Thoracic aorta (tissue), 2 donors: ENCODE measurements around the gene KLHDC9. TPM values are rescaled to one million over a fixed set of nuclear protein-coding genes. Genes with fewer than 3 reads are reported as not detected.
A peak's percentile ranks its signal among the peaks of the same experiment; 100 is the strongest.

Experiments used
- ATAC-seq: fragments of 150-250 bp; one replicate; pipeline ENCODE4 v1.8.0; 2017; ENCODE audit warnings: low read depth; ENCODE audit not compliant: insufficient number of reproducible peaks, low FRiP score
- DNase-seq: peaks from one replicate; pipeline ENCODE4 v3.0.0-alpha.2; 2020; ENCODE audit warnings: low spot score
- H3K27ac ChIP-seq, 2 donors: fragments of 200-600 bp; sonication (generic); 1 replicate in 1 of 2; 2 replicates in 1 of 2; pipeline ENCODE4 v1.5.1; 2016; ENCODE audit warnings: mild to moderate bottlenecking in 2 of 2, moderate library complexity in 2 of 2
- H3K27me3 ChIP-seq: fragments of 200-600 bp; sonication (generic); replicated peaks from 2 replicates; pipeline ENCODE4 v1.6.0; 2016; ENCODE audit warnings: mild to moderate bottlenecking; ENCODE audit not compliant: insufficient read depth
- H3K36me3 ChIP-seq: fragments of 200-600 bp; sonication (generic); one replicate; pipeline ENCODE4 v1.5.1; 2016
- H3K4me1 ChIP-seq, 2 donors: fragments of 200-600 bp; sonication (generic); 1 replicate in 1 of 2; 2 replicates in 1 of 2; pipeline versions ENCODE4 v1.5.1 to v1.6.0; 2016; ENCODE audit warnings: low read depth in 2 of 2, mild to moderate bottlenecking in 1 of 2; ENCODE audit not compliant: control insufficient read depth in 1 of 2
- H3K4me3 ChIP-seq: fragments of 200-600 bp; sonication (generic); 2 replicates; pipeline ENCODE4 v1.5.1; 2016; ENCODE audit warnings: mild to moderate bottlenecking
- H3K9me3 ChIP-seq: fragments of 200-600 bp; sonication (generic); 2 replicates; pipeline ENCODE4 v1.5.1; 2016
- total RNA-seq, 2 donors: library from RNA; depleted of rRNA; stranded (reverse); fragments of >200 nt; gene quantifications; one replicate each; pipeline versions ENCODE4 v1.1.0 to v1.2.3, GENCODE V29; 2016
- TF ChIP-seq, protein P1 (sequence below): fragments of 200-600 bp; sonication (generic); IDR thresholded peaks from one replicate; pipeline ENCODE4 v1.5.1; 2019; ENCODE audit warnings: antibody characterized with exemption

Gene KLHDC9
- total RNA-seq, 2 donors from 2014 or later = 7.9 to 8.6 TPM

DNA sequence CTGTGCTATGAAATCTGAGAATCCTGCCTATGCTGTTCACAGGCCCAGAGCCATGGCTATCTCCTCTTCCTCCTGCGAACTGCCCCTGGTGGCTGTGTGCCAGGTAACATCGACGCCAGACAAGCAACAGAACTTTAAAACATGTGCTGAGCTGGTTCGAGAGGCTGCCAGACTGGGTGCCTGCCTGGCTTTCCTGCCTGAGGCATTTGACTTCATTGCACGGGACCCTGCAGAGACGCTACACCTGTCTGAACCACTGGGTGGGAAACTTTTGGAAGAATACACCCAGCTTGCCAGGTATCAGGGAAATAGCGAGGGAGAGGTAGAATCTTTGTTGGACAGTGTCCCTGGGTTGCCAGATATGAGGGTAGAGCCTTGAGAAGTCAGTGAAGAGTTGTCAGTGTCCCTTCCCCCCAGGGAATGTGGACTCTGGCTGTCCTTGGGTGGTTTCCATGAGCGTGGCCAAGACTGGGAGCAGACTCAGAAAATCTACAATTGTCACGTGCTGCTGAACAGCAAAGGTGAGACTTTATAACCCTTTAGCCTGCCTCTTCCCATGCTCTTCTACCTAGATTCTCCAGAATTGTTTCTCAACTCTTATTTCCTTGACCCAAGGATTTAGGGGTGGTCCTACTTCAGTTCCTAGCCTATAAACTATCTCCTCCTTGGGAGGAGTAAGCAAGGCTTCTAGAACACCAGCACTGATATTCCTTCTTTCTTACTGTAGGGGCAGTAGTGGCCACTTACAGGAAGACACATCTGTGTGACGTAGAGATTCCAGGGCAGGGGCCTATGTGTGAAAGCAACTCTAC, 21.1 kb downstream of the KLHDC9 start:
- TF ChIP-seq, protein P1, sequence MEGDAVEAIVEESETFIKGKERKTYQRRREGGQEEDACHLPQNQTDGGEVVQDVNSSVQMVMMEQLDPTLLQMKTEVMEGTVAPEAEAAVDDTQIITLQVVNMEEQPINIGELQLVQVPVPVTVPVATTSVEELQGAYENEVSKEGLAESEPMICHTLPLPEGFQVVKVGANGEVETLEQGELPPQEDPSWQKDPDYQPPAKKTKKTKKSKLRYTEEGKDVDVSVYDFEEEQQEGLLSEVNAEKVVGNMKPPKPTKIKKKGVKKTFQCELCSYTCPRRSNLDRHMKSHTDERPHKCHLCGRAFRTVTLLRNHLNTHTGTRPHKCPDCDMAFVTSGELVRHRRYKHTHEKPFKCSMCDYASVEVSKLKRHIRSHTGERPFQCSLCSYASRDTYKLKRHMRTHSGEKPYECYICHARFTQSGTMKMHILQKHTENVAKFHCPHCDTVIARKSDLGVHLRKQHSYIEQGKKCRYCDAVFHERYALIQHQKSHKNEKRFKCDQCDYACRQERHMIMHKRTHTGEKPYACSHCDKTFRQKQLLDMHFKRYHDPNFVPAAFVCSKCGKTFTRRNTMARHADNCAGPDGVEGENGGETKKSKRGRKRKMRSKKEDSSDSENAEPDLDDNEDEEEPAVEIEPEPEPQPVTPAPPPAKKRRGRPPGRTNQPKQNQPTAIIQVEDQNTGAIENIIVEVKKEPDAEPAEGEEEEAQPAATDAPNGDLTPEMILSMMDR = no peak
- peaks cover 29% of the 10 kb centered on the region for H3K36me3 ChIP-seq

DNA sequence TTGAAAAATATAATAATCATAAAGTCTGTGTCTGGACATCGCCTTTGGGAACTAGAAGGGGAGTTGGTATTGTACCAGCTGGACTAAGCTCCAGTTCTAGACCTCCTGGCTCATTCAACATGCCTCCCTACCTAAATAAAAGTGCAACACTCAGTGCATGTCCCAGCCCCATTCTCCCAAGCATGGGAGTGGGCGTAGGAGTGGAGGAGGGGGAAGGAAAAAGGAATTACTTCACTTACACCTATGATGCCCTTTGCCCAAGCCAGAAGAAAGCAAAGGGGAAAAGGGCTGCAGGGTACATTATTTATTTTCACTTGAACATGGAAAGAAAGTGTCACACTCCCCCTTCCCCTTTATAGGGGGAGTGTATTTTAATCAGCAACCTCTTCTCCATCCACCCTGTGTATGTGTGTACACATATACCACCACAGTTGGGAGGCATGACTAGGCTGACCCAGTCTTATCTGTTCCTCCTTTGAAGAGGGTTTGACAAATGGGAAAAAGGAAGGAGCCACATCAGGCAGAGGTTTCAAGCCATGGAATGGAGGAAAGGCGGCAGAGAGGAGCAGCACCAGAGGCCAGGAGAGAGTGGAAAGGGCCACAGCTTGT, 23.0 kb downstream of the KLHDC9 start:
- H3K27ac ChIP-seq = no peak overlapping the region
- TF ChIP-seq, protein P1 = no peak
- no peak for DNase-seq
- H3K27me3 ChIP-seq = no peaks in the 10 kb centered on the region
- H3K4me3 ChIP-seq = no peak overlapping the region
- H3K9me3 ChIP-seq = no peaks in the 10 kb centered on the region
- peaks cover 17 to 33% of the 10 kb centered on the region in 2 donors for H3K4me1 ChIP-seq
- ATAC-seq = no peak
- H3K36me3 ChIP-seq = peaks cover 33% of the 10 kb centered on the region

More for the DNA sequence above, 21.1 kb downstream of the KLHDC9 start:
- peak overlapping the region; percentile 82 for H3K4me3 ChIP-seq
- H3K27me3 ChIP-seq = no peaks in the 10 kb centered on the region
- peak overlapping the region; percentile 91 to 96 for H3K27ac ChIP-seq
- peak; percentile 58 for ATAC-seq
- H3K4me1 ChIP-seq = peaks cover 24 to 48% of the 10 kb centered on the region in 2 donors
- no peaks in the 10 kb centered on the region for H3K9me3 ChIP-seq
- DNase-seq = no peak

DNA sequence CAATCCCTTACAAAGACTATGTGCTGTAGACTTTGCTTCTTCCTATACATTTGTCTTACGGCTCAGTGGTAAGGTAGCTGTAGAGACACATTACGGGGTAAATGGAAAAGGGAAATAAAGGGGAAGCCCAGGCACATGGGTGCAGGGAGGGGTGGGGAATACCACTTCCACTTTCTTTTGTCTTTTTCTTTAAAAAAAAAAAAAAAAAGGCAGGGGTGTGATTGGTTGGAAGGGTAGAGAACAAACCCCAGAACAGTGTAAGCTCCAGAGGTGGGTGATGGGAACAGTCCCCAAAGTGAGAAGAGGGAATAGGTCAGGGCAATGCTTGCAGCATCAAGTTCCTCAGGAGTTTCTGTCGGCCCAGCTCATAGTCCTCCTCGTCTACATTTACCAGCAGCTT, 23.7 kb downstream of the KLHDC9 start:
- no peak overlapping the region for H3K27ac ChIP-seq
- no peak overlapping the region for H3K4me3 ChIP-seq
- TF ChIP-seq, protein P1 = no peak
- DNase-seq = no peak
- no peak for ATAC-seq
- H3K27me3 ChIP-seq = no peaks in the 10 kb centered on the region
- peaks cover 10 to 26% of the 10 kb centered on the region in 2 donors for H3K4me1 ChIP-seq
- peaks cover 33% of the 10 kb centered on the region for H3K36me3 ChIP-seq
- no peaks in the 10 kb centered on the region for H3K9me3 ChIP-seq

DNA sequence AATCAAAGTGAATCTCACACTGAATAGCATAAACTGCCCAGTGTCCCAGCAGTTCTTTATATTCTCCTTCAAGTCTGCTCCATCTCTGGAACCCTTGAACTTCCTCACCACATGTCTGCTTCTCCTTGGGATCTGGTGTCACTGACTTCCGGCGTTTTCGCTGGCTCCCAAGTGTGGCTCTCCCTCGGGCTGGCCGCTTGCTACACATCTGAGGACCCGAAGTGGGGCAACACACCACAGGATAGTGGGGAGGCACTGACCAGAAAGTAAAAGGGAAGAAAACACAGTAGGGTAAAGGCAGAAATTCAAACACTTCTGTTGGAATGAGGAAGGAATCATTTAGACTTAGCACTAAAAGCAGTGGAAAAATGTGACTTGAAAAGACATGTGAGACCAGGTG, 24.8 kb downstream of the KLHDC9 start:
- H3K36me3 ChIP-seq = peaks cover 38% of the 10 kb centered on the region
- TF ChIP-seq, protein P1 = no peak
- DNase-seq = no peak
- no peaks in the 10 kb centered on the region for H3K9me3 ChIP-seq
- H3K4me3 ChIP-seq = no peak overlapping the region
- H3K27ac ChIP-seq = no peak overlapping the region
- H3K27me3 ChIP-seq = no peaks in the 10 kb centered on the region
- H3K4me1 ChIP-seq = peaks cover 7 to 31% of the 10 kb centered on the region in 2 donors
- ATAC-seq = no peak

DNA sequence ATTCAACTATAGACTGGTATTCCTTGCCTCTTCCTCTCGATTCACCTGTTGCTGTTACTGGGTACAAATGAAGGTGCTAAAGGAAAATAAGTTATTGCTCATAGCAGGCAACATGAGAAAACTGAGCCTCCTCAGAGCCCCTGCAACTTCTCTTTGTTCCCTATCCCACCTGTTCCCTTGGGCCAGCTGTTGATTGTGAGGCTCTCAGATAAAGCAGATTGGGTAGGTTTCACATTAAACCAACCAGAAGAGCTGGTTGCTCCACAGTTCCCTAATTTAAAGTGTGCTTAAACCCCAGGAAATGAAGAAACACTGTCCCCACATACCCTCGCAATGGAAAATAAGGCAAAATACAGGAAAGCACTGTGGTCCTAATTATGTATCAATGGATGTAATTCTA, 29.5 kb downstream of the KLHDC9 start:
- Histone ChIP-seq H3K4me3 (no peak overlapping the region), H3K9me3 (no peaks in the 10 kb centered on the region), H3K4me1 (peaks cover 9 to 42% of the 10 kb centered on the region in 2 donors), H3K27me3 (no peaks in the 10 kb centered on the region), H3K27ac (no peak overlapping the region), H3K36me3 (peaks cover 31% of the 10 kb centered on the region)
- TF ChIP-seq, protein P1 = no peak
- ATAC-seq (no peak), DNase-seq (no peak)
